ENCODE measurements around the gene RNASEL. TPM values are rescaled to one million over a fixed set of nuclear protein-coding genes. Genes with fewer than 3 reads are reported as not detected.

RNASEL gene
- total RNA-seq, 2 experiments from 2014 or later: 3.5 to 3.7 TPM

- no peak overlapping the region for H3K27ac ChIP-seq (ENCODE audit: low read depth in 1 of 2, low read length in 2 of 2)
- H3K4me1 ChIP-seq (ENCODE audit: insufficient read depth, low read length): peaks cover 12% of the 10 kb centered on the region
- DNase-seq: peak in 2 of 14 experiments; percentile 30 to 37
- Mint-ChIP-seq H3K4me3 (no peak overlapping the region), H3K27me3 (no peaks in the 10 kb centered on the region), H3K4me1 (ENCODE audit: low read depth) (peaks cover 31% of the 10 kb centered on the region), H3K27ac (peak overlapping the region; percentile 38), H3K9me3 (peaks cover 6% of the 10 kb centered on the region), H3K36me3 (ENCODE audit: low read depth) (no peaks in the 10 kb centered on the region)
- no peaks in the 10 kb centered on the region for H3K36me3 ChIP-seq (ENCODE audit: insufficient read depth, low read length)
- intact Hi-C loops (cut with DNase I, micrococcal nuclease): no loop called here
- CTCF ChIA-PET: interaction anchor here (1.3 to 2.1 kb wide), 3 partner anchors 17 to 158 kb away, joined by 3 to 7 read pairs (median 5); no protein-coding TSS in a partner anchor
- no peak overlapping the region for H3K4me3 ChIP-seq (ENCODE audit: low read length)
- H3K9me3 ChIP-seq (ENCODE audit: control insufficient read depth in 1 of 2, insufficient read depth in 1 of 2, low read length in 2 of 2): no peaks in the 10 kb centered on the region
- POLR2A ChIA-PET: interaction anchor here (1.7 kb wide), 1 partner anchor 8 kb away, joined by 5 read pairs; no protein-coding TSS in a partner anchor
- TF ChIP-seq, protein P1, sequence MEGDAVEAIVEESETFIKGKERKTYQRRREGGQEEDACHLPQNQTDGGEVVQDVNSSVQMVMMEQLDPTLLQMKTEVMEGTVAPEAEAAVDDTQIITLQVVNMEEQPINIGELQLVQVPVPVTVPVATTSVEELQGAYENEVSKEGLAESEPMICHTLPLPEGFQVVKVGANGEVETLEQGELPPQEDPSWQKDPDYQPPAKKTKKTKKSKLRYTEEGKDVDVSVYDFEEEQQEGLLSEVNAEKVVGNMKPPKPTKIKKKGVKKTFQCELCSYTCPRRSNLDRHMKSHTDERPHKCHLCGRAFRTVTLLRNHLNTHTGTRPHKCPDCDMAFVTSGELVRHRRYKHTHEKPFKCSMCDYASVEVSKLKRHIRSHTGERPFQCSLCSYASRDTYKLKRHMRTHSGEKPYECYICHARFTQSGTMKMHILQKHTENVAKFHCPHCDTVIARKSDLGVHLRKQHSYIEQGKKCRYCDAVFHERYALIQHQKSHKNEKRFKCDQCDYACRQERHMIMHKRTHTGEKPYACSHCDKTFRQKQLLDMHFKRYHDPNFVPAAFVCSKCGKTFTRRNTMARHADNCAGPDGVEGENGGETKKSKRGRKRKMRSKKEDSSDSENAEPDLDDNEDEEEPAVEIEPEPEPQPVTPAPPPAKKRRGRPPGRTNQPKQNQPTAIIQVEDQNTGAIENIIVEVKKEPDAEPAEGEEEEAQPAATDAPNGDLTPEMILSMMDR (IDR thresholded peaks at IDR 0.05): no peak
- ATAC-seq (ENCODE audit: poor library complexity): peak; percentile 58
- no peaks in the 10 kb centered on the region for H3K27me3 ChIP-seq (ENCODE audit: control insufficient read depth in 1 of 2, insufficient read depth in 2 of 2, low read length in 2 of 2)
Measured at GRCh38 chr1:182624577-182624976, 35.5 kb upstream of the RNASEL start.

GRCh38 chr1:182622901-182623528 lies 34.0 kb upstream of the RNASEL start:
- H3K4me3 Mint-ChIP-seq: no peak overlapping the region

GRCh38 chr1:182621906-182622305 lies 32.9 kb upstream of the RNASEL start:
- H3K27me3 ChIP-seq (ENCODE audit: control insufficient read depth in 1 of 2, insufficient read depth in 2 of 2, low read length in 2 of 2): no peaks in the 10 kb centered on the region
- H3K36me3 ChIP-seq (ENCODE audit: insufficient read depth, low read length): no peaks in the 10 kb centered on the region
- no peaks in the 10 kb centered on the region for H3K36me3 Mint-ChIP-seq (ENCODE audit: low read depth)
- ATAC-seq (ENCODE audit: poor library complexity) (no peak), DNase-seq (no peak)
- POLR2A ChIA-PET: no interaction called here
- no peak overlapping the region for H3K27ac ChIP-seq (ENCODE audit: low read depth in 1 of 2, low read length in 2 of 2)
- no peak overlapping the region for H3K4me3 Mint-ChIP-seq
- H3K4me3 ChIP-seq (ENCODE audit: low read length): no peak overlapping the region
- CTCF ChIA-PET: interaction anchor here (1.5 kb wide), 1 partner anchor 26 kb away, joined by 6 read pairs; no protein-coding TSS in a partner anchor
- TF ChIP-seq, protein P1 (IDR thresholded peaks at IDR 0.05): no peak
- intact Hi-C loops (cut with DNase I, micrococcal nuclease): no loop called here
- H3K27me3 Mint-ChIP-seq: no peaks in the 10 kb centered on the region
- no peaks in the 10 kb centered on the region for H3K9me3 ChIP-seq (ENCODE audit: control insufficient read depth in 1 of 2, insufficient read depth in 1 of 2, low read length in 2 of 2)
- H3K4me1 Mint-ChIP-seq (ENCODE audit: low read depth): peaks cover 32% of the 10 kb centered on the region
- no peak overlapping the region for H3K27ac Mint-ChIP-seq
- peaks cover 11% of the 10 kb centered on the region for H3K4me1 ChIP-seq (ENCODE audit: insufficient read depth, low read length)
- peaks cover 9% of the 10 kb centered on the region for H3K9me3 Mint-ChIP-seq

More at GRCh38 chr1:182622901-182623528, 34.0 kb upstream of the RNASEL start:
- TF ChIP-seq, protein P1 (IDR thresholded peaks at IDR 0.05): no peak
- H3K27ac ChIP-seq (ENCODE audit: low read depth in 1 of 2, low read length in 2 of 2): no peak overlapping the region
- Mint-ChIP-seq H3K36me3 (ENCODE audit: low read depth) (no peaks in the 10 kb centered on the region), H3K9me3 (peaks cover 9% of the 10 kb centered on the region), H3K27ac (no peak overlapping the region), H3K4me1 (ENCODE audit: low read depth) (peaks cover 24% of the 10 kb centered on the region), H3K27me3 (no peaks in the 10 kb centered on the region)
- intact Hi-C loops (cut with DNase I, micrococcal nuclease): no loop called here
- peaks cover 6% of the 10 kb centered on the region for H3K4me1 ChIP-seq (ENCODE audit: insufficient read depth, low read length)
- H3K27me3 ChIP-seq (ENCODE audit: control insufficient read depth in 1 of 2, insufficient read depth in 2 of 2, low read length in 2 of 2): no peaks in the 10 kb centered on the region
- H3K9me3 ChIP-seq (ENCODE audit: control insufficient read depth in 1 of 2, insufficient read depth in 1 of 2, low read length in 2 of 2): no peaks in the 10 kb centered on the region
- DNase-seq (no peak), ATAC-seq (ENCODE audit: poor library complexity) (no peak)
- no peaks in the 10 kb centered on the region for H3K36me3 ChIP-seq (ENCODE audit: insufficient read depth, low read length)
- ChIA-PET POLR2A (no interaction called here), CTCF (no interaction called here)
- H3K4me3 ChIP-seq (ENCODE audit: low read length): no peak overlapping the region

All from CD4-positive, alpha-beta T cell (primary cell).